Liver (tissue), 3 donors: ENCODE data around the gene CSRP1.

ENCODE experiments used
- FOXA1 ChIP-seq: IDR thresholded peaks from 2 replicates; pipeline ENCODE4 v1.6.1; 2016; ENCODE audit warnings: antibody characterized with exemption
- HNF4A ChIP-seq, 2 donors: conservative IDR thresholded peaks; 2 replicates each; pipeline ENCODE4 v1.6.1; 2016; ENCODE audit warnings: antibody characterized with exemption in 2 of 2, mild to moderate bottlenecking in 2 of 2
- JUND ChIP-seq, 2 donors: IDR thresholded peaks; 2 replicates each; pipeline ENCODE4 v1.6.1; 2016; ENCODE audit warnings: antibody characterized with exemption in 2 of 2
- MAX ChIP-seq: IDR thresholded peaks from 2 replicates; pipeline ENCODE4 v1.6.1; 2016; ENCODE audit warnings: antibody characterized with exemption
- RAD21 ChIP-seq, 2 donors: IDR thresholded peaks; 2 replicates each; pipeline ENCODE4 v1.6.1; 2016; ENCODE audit warnings: antibody characterized with exemption in 2 of 2, mild to moderate bottlenecking in 2 of 2
- TAF1 ChIP-seq: conservative IDR thresholded peaks from 2 replicates; pipeline ENCODE4 v1.6.1; 2016; ENCODE audit warnings: antibody characterized with exemption, mild to moderate bottlenecking
- YY1 ChIP-seq: IDR thresholded peaks from 2 replicates; pipeline ENCODE4 v1.6.1; 2016; ENCODE audit warnings: antibody characterized with exemption, mild to moderate bottlenecking
- TF ChIP-seq, protein P1 (sequence below): fragments of 150-350 bp; IDR thresholded peaks from 2 replicates; pipeline ENCODE4 v1.5.1; 2017; ENCODE audit warnings: improper control_type of control experiment, low read depth, low read length; ENCODE audit not compliant: missing input control
- TF ChIP-seq, protein P2 (sequence below): IDR thresholded peaks from 2 replicates; pipeline ENCODE4 v1.6.1; 2016; ENCODE audit warnings: antibody characterized with exemption
- TF ChIP-seq, protein P3 (sequence below): IDR thresholded peaks from 2 replicates; pipeline ENCODE4 v1.6.1; 2016; ENCODE audit warnings: antibody characterized with exemption
- donor health status: healthy.
- donor health status: healthy.

DNA sequence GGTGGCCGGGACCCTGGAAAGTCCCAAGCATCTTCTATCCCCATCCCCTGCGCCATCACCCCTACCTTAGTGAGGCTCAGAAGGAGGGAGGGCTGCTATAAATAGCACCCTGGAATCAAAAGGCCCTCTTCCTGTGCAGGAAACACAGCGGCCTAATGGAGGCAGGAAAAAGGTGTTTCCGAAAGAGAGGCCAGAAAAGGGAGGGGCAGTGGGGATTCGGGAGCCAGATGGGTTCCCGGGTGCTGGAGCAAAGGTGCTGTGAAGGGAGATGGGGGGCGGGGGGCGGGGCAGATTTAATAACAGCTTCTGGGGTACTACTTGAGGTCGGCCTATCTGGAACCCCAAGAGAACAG lies 48.6 kb upstream of the CSRP1 start:
- TF ChIP-seq, protein P1, sequence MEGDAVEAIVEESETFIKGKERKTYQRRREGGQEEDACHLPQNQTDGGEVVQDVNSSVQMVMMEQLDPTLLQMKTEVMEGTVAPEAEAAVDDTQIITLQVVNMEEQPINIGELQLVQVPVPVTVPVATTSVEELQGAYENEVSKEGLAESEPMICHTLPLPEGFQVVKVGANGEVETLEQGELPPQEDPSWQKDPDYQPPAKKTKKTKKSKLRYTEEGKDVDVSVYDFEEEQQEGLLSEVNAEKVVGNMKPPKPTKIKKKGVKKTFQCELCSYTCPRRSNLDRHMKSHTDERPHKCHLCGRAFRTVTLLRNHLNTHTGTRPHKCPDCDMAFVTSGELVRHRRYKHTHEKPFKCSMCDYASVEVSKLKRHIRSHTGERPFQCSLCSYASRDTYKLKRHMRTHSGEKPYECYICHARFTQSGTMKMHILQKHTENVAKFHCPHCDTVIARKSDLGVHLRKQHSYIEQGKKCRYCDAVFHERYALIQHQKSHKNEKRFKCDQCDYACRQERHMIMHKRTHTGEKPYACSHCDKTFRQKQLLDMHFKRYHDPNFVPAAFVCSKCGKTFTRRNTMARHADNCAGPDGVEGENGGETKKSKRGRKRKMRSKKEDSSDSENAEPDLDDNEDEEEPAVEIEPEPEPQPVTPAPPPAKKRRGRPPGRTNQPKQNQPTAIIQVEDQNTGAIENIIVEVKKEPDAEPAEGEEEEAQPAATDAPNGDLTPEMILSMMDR = no peak
- TF ChIP-seq JUND (IDR thresholded peaks at IDR 0.05) (no peak), TAF1 (no peak), FOXA1 (no peak), MAX (no peak), HNF4A (conservative IDR thresholded peaks at IDR 0.05) (no peak), RAD21 (IDR thresholded peaks at IDR 0.05) (no peak), YY1 (no peak)
- TF ChIP-seq, protein P2, sequence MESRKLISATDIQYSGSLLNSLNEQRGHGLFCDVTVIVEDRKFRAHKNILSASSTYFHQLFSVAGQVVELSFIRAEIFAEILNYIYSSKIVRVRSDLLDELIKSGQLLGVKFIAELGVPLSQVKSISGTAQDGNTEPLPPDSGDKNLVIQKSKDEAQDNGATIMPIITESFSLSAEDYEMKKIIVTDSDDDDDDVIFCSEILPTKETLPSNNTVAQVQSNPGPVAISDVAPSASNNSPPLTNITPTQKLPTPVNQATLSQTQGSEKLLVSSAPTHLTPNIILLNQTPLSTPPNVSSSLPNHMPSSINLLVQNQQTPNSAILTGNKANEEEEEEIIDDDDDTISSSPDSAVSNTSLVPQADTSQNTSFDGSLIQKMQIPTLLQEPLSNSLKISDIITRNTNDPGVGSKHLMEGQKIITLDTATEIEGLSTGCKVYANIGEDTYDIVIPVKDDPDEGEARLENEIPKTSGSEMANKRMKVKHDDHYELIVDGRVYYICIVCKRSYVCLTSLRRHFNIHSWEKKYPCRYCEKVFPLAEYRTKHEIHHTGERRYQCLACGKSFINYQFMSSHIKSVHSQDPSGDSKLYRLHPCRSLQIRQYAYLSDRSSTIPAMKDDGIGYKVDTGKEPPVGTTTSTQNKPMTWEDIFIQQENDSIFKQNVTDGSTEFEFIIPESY = no peak
- TF ChIP-seq, protein P3, sequence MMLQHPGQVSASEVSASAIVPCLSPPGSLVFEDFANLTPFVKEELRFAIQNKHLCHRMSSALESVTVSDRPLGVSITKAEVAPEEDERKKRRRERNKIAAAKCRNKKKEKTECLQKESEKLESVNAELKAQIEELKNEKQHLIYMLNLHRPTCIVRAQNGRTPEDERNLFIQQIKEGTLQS = no peak
